GM19468 (cell line): ENCODE data around the gene UNCX.
"Not testable (repeated sequence)": the region's sequence is repeated elsewhere in the genome, so short reads cannot be mapped to it uniquely, and the experiment has no call there.

Source experiments
- ATAC-seq: cut with Tn5 transposase; IDR thresholded peaks from one replicate; pipeline ENCODE4 v1.9.1; 2021; ENCODE audit warnings: mild to moderate bottlenecking, moderate library complexity, moderate number of reproducible peaks; ENCODE audit not compliant: unreplicated experiment; ENCODE audit errors: extremely low read depth

Gene UNCX

GRCh38 chr7:1271656-1272055 is 39.0 kb downstream of the UNCX start:
- no peak for ATAC-seq

- not testable (repeated sequence) for ATAC-seq
Observed at GRCh38 chr7:1272136-1272535, 39.5 kb downstream of the UNCX start.

DNA sequence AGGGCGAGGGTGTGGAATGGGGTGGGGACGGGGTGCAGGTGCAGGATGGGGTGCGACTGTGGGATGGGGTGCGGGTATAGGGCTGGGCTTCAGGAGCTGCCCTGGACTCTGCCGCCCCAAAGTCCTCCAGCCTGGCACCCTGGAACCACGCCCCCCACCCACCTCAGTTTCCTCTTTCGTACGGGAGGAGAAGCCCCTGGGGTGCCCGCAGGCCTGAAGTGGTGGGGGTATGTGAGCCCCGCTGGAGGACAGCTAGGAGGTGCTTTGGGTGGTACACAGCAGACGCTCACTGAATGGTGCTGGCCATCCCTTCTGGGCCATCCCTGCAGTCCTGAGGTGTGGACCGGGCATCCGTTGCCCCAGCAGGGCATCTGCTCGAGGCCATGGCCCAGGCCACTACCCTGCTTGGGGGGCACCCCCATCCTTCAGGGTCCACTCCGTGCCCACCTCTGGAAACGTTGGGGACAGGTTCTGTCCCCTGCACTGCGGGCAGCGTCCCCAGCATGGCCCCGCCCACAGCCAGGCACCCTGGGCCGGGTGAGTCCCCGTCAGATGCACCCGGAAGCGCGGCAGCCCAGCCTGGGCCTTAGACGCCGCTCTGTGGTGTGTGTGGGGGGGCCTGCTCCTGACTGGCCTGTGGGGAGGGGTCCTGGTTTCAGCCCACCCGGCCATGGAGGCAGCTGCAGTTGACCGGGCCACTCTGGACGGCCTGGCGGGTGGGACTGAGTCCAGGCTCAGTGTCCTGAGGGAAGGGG is 41.6 kb downstream of the UNCX start:
- ATAC-seq, result no peak

GRCh38 chr7:1274876-1275375 is 42.3 kb downstream of the UNCX start:
- ATAC-seq, result no peak

- no peak for ATAC-seq
Observed at GRCh38 chr7:1275451-1276381, 43.0 kb downstream of the UNCX start.

DNA sequence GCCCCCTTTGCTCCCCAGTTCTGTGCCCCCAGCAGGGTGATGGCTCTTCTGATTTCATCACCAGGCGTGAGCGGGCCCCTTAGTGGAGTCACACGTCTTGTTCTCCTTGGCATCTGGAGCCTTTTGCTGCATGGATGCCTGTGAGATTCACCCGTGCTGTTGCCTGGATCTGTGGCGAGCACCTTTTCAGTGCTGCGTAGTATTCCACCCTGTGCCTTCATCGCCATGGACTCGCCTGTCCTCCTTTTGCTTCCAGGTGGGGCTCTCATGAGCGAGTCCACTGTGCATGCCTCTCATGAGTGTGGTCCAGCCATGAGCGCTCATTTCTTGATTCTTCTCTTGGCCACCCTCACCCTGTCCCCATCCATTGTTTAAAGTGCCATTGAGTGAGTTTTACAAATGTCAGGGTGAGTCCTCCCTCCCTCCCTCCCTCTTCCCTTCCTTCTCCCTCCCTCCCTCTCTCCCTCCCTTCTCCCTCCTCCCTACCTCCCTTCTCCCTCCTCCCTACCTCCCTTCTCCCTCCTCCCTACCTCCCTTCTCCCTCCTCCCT is 44.0 kb downstream of the UNCX start:
- no peak for ATAC-seq

- ATAC-seq, result no peak
Observed at GRCh38 chr7:1278543-1278942, 45.9 kb downstream of the UNCX start.

DNA sequence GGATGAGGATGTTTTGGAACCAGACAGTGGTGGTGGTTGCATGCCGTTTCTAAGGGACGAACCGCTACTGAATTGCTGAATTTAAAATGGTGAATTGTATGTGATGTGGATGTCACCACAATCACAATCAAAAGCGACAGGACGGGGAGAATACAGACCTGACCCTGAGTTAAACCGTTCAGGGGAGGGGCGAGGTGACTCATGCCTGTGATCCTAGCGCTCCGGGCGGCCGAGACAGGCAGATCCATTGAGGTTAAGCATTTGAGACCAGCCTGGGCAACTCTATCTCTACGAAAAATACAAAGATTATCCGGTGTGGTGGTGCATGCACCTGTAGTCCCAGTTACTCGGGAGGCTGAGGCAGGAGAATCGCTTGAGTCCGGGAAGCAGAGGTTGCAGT is 46.4 kb downstream of the UNCX start:
- no peak for ATAC-seq

DNA sequence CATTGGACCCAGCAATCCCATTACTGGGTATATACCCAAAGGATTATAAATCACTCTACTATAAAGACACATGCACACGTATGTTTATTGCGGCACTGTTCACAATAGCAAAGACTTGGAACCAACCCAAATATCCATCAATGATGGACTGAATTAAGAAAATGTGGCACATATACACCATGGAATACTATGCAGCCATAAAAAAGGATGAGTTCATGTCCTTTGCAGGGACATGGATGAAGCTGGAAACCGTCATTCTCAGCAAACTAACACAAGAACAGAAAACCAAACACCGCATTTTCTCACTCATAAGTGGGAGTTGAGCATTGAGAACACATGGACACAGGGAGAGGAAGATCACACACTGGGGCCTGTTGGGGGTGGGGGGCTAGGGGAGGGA is 47.2 kb downstream of the UNCX start:
- ATAC-seq, result not testable (repeated sequence)

GRCh38 chr7:1281068-1281467 is 48.4 kb downstream of the UNCX start:
- ATAC-seq, result no peak

DNA sequence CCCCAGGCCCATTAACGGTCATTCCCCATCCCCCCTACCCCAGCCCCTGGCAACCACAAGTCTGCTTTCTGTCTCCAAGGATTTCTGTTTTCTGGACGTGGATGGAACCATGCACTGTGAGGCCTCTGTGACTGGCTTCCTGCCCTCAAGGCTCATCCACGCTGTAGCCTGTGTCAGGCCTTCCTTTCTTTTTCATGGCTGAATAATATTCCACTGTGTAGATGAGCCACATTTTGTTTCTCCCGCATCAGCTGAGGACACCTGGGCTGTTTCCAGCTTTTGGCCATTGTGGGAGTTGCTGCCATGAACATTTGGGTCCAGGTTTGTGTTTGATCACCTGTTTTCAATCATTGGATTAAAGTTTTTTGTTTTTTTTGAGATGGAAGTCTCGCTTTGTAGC is 50.0 kb downstream of the UNCX start:
- ATAC-seq, result no peak

- ATAC-seq, result no peak
Observed at GRCh38 chr7:1283337-1283736, 50.7 kb downstream of the UNCX start.

GRCh38 chr7:1283941-1284742 is 51.5 kb downstream of the UNCX start:
- no peak for ATAC-seq

GRCh38 chr7:1284743-1285458 is 52.2 kb downstream of the UNCX start:
- no peak for ATAC-seq

- ATAC-seq, result no peak
Observed at GRCh38 chr7:1285556-1286301, 53.1 kb downstream of the UNCX start.
